ENCODE measurements around the gene LEMD1. TPM values are rescaled to one million over a fixed set of nuclear protein-coding genes. Genes with fewer than 3 reads are reported as not detected.

LEMD1 gene
- total RNA-seq, 2 donors from 2014 or later, result 0.68 to 22.0 TPM

DNA sequence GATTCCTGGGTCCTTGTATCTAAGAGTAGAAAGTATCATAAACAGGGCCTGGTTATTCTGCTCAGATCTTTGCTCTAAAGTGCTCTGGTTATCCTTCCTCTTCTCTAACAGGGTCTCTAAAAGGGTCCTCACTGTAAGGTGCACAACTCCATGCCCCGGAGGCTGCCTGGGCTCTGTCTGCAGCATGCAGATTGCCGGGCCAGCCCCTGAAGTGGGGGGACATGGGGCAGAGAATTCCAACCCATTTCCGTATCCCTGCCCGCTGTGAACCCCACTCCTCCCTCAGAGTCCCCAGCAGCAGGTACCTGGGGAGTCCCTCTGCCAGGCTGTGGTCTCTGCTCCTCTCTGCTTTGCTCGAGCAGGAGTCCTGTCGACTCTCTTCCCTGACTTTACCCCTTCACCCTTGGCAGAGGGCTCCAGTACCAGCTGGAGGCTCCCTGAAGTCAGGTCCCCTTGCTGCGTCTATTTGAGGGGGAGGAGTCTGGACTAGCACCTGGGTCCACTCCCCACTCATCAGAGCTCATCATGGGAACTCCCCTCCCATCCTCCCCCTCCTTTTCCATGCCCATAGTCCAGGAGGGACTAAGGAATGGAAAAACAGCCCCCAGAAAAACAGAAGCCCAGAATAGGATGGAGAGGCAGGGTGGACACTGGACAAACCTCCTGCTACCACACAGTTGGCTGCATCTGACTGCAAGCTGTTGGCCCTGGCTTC, 21.9 kb upstream of the LEMD1 start:
- intact Hi-C loops (cut with DNase I), result no loop called here

DNA sequence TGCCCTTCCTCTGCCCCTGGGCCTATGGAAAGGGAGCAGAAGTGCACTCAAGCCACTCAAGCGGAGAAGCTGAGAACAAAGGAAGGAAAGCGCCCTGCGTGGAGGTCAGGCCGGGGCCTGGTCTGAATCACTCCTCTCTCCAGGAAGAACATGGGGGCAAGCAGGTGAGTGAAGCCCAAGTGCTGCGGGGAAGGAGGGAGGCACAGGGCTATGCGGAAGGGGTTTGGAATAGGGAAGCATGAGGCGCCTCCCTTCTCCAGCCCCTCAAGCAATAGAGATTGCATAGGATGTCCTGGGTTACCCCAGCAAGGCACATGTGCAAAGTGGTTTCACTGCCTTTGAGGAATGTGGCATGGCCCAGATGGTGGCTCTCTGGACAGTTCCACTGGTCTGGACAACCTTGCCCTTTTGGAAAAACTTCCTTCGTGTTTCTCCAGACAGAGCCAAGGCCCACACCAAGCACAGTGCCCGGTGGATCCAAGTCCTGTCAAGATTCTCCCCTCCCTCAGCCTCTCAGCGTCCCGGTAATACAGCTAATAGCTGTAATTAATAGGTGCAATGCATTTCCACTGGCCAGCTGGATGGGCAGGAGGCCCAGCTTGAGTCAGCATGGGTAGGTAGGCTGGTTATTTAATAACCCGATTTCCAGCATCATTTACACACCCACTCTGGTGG, 20.3 kb upstream of the LEMD1 start:
- no peak for DNase-seq (ENCODE audit: low spot score)
- no peak overlapping the region for H3K4me3 ChIP-seq
- H3K9me3 ChIP-seq, result no peaks in the 10 kb centered on the region
- intact Hi-C loops (cut with DNase I), result no loop called here
- H3K27ac ChIP-seq, result no peak overlapping the region
- no peaks in the 10 kb centered on the region for H3K36me3 ChIP-seq
- TF ChIP-seq POLR2AphosphoS5 (IDR thresholded peaks at IDR 0.05), result no peak
- TF ChIP-seq POLR2A (IDR thresholded peaks at IDR 0.05), result no peak
- TF ChIP-seq, protein P1, sequence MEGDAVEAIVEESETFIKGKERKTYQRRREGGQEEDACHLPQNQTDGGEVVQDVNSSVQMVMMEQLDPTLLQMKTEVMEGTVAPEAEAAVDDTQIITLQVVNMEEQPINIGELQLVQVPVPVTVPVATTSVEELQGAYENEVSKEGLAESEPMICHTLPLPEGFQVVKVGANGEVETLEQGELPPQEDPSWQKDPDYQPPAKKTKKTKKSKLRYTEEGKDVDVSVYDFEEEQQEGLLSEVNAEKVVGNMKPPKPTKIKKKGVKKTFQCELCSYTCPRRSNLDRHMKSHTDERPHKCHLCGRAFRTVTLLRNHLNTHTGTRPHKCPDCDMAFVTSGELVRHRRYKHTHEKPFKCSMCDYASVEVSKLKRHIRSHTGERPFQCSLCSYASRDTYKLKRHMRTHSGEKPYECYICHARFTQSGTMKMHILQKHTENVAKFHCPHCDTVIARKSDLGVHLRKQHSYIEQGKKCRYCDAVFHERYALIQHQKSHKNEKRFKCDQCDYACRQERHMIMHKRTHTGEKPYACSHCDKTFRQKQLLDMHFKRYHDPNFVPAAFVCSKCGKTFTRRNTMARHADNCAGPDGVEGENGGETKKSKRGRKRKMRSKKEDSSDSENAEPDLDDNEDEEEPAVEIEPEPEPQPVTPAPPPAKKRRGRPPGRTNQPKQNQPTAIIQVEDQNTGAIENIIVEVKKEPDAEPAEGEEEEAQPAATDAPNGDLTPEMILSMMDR (IDR thresholded peaks at IDR 0.05), result no peak
- no peaks in the 10 kb centered on the region for H3K4me1 ChIP-seq (replicated peaks)
- H3K27me3 ChIP-seq (replicated peaks; ENCODE audit: insufficient read depth), result no peaks in the 10 kb centered on the region
- 77% methylated on average over 12 of the region's 12 CpGs for WGBS

More for the DNA sequence above, 21.9 kb upstream of the LEMD1 start:
- Histone ChIP-seq H3K27me3 (replicated peaks; ENCODE audit: insufficient read depth) (peaks cover 2% of the 10 kb centered on the region), H3K9me3 (no peaks in the 10 kb centered on the region), H3K4me3 (no peak overlapping the region), H3K36me3 (no peaks in the 10 kb centered on the region), H3K4me1 (replicated peaks) (no peaks in the 10 kb centered on the region), H3K27ac (no peak overlapping the region)
- 72% methylated on average over 7 of the region's 7 CpGs for WGBS
- TF ChIP-seq POLR2AphosphoS5 (IDR thresholded peaks at IDR 0.05) (no peak), POLR2A (IDR thresholded peaks at IDR 0.05) (no peak)
- TF ChIP-seq, protein P1 (IDR thresholded peaks at IDR 0.05), result no peak
- no peak for DNase-seq (ENCODE audit: low spot score)

DNA sequence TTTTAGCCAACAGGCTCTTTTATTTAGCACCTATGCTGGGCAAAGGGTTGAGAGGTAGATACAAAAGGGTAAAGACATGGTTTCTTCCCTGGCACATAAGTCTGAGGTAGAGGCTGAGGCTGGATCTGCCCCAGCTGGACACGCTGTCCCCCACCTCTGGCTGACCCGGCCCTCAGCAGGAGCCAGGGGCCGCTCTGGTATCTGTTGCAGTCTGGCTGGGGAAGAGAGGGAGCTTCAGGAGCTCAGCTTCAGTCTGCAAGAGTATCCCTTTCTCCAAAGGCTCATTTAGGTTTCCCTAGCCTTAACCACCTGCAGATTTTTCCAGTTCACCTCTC, 19.8 kb upstream of the LEMD1 start:
- Histone ChIP-seq H3K36me3 (no peaks in the 10 kb centered on the region), H3K4me3 (no peak overlapping the region), H3K27me3 (replicated peaks; ENCODE audit: insufficient read depth) (no peaks in the 10 kb centered on the region), H3K9me3 (no peaks in the 10 kb centered on the region), H3K4me1 (replicated peaks) (no peaks in the 10 kb centered on the region), H3K27ac (no peak overlapping the region)
- WGBS, result 92% methylated on average over 3 of the region's 3 CpGs
- intact Hi-C loops (cut with DNase I), result no loop called here
- DNase-seq (ENCODE audit: low spot score), result no peak
- no peak for TF ChIP-seq POLR2AphosphoS5 (IDR thresholded peaks at IDR 0.05)
- TF ChIP-seq POLR2A (IDR thresholded peaks at IDR 0.05), result no peak
- TF ChIP-seq, protein P1 (IDR thresholded peaks at IDR 0.05), result no peak

DNA sequence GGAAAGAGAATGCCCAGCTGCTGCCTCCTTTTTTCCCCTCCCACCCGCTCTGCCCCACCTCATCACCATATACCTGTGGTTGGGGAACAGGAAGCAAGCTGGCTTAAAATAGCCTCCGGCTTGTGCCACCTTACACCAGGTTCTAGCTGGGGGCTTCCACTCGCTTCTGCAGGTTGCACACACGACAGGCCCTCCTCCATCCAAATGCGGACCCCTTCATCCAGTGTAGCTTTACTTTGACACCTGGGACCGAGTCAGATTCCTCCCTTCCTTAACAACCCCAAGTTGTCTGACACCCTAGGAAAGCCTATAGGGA, 19.4 kb upstream of the LEMD1 start:
- H3K36me3 ChIP-seq, result no peaks in the 10 kb centered on the region
- no peaks in the 10 kb centered on the region for H3K4me1 ChIP-seq (replicated peaks)
- no peaks in the 10 kb centered on the region for H3K9me3 ChIP-seq
- no peak for DNase-seq (ENCODE audit: low spot score)
- no peaks in the 10 kb centered on the region for H3K27me3 ChIP-seq (replicated peaks; ENCODE audit: insufficient read depth)
- WGBS, result 64% methylated on average over 6 of the region's 6 CpGs
- no peak overlapping the region for H3K27ac ChIP-seq
- intact Hi-C loops (cut with DNase I), result no loop called here
- no peak for TF ChIP-seq POLR2AphosphoS5 (IDR thresholded peaks at IDR 0.05)
- TF ChIP-seq, protein P1 (IDR thresholded peaks at IDR 0.05), result no peak
- TF ChIP-seq POLR2A (IDR thresholded peaks at IDR 0.05), result no peak
- H3K4me3 ChIP-seq, result no peak overlapping the region

Measured in prostate gland (tissue), 2 donors.